Fibroblast of peridontal ligament (primary cell): ENCODE data around the gene MRTFA.

Source experiments
- DNase-seq: peaks from one replicate; pipeline ENCODE4 v3.0.0-alpha.2; 2010; ENCODE audit errors: extremely low read depth

MRTFA gene

GRCh38 chr22:40411506-40411861, 225.0 kb downstream of the MRTFA start:
- DNase-seq = no peak

GRCh38 chr22:40410731-40411505, 225.6 kb downstream of the MRTFA start:
- DNase-seq = no peak

GRCh38 chr22:40410272-40410671, 226.2 kb downstream of the MRTFA start:
- no peak for DNase-seq

DNA sequence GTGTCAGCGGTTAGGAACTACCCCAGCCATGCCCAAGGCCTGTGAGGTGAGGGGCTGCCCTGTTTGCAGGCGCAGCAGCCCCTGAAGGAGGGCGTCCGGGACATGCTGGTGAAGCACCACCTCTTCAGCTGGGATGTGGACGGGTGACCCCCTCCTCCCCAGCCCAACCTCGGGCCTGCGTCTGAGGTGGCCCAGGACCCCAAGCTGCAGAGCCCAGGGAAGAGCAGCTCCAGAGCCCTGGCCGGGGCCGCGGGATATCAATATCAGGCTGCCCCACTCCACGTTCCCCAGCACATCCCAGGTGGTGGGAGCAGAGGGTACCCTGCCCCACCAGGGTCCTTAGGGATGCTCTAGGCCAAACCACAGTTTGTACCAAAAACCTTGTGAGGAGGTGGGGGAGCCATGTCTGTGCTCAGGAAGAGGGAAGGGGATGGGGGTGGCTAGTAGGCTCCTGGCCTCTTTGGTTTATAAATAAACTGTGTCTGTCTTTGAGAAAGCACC, 226.9 kb downstream of the MRTFA start:
- DNase-seq = no peak

- DNase-seq = no peak
Observed at GRCh38 chr22:40408718-40409612, 227.6 kb downstream of the MRTFA start.

DNA sequence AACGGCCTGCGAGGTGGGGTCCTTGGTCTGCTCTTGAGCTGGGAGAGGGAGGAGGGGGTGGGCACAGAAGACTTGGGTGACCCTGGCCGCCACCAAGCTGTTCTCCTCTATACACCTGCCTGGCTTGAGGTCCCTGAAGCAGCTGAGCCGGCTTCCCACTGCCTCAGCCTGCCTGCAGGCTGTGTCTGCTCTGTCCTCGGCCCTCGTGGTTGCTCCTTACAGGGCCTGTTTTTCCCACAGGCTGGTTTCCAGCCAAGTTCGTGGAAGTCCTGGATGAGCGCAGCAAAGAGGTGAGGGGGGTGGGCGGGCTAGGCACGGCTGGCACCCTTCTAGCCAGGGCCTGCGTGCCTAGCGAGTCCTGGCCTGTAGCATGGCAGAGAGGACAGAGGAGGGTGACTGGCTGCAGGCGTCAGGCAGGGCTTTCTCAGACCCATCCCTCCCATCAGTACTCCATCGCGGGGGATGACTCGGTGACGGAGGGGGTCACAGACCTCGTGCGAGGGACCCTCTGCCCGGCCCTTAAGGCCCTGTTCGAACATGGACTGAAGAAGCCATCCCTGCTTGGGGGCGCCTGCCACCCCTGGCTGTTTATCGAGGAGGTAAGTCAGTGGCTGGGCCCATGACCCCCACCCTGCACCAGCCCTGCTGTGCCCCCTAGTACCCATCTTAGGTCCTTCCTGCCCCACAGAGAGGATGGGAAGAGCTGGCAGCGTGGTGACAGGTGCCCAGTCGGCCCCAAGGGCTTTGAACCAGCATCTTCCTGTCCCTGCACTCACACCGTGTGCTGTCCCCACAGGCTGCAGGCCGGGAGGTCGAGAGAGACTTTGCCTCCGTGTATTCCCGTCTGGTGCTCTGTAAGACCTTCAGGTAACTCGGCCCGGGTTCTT, 228.4 kb downstream of the MRTFA start:
- DNase-seq = no peak

DNA sequence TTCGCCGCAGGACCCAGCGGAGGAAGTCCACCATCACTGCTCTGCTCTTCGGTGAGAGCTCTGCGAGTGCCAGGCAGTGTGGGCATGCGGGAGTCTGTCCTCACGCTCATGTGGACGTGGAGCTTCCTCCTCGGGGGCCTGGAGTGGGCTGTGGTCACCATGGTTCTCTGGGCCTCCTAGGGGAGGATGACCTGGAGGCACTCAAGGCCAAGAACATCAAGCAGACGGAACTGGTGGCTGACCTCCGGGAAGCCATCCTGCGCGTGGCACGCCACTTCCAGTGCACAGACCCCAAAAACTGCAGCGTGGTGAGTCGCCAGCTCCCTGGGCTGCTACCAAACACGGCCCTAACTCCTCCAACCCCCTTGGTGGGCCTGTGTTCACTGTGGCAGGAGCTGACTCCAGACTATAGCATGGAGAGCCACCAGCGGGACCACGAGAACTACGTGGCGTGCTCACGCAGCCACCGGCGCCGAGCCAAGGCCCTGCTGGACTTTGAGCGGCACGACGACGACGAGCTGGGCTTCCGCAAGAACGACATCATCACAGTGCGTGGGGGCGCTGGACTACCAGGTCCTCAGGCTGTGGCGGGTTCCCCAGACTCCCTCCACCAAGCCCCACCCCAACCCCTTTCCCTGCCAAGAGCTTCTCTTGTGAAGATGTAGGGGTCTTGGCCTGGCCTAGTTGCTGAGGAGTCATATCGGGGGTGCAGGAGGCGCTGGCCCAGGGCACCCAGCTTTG, 229.3 kb downstream of the MRTFA start:
- no peak for DNase-seq

GRCh38 chr22:40406063-40406890, 230.2 kb downstream of the MRTFA start:
- no peak for DNase-seq

- DNase-seq = no peak
Observed at GRCh38 chr22:40405178-40406062, 231.1 kb downstream of the MRTFA start.

- DNase-seq = no peak
Observed at GRCh38 chr22:40404251-40405177, 232.0 kb downstream of the MRTFA start.

GRCh38 chr22:40403651-40404050, 232.9 kb downstream of the MRTFA start:
- DNase-seq = no peak

DNA sequence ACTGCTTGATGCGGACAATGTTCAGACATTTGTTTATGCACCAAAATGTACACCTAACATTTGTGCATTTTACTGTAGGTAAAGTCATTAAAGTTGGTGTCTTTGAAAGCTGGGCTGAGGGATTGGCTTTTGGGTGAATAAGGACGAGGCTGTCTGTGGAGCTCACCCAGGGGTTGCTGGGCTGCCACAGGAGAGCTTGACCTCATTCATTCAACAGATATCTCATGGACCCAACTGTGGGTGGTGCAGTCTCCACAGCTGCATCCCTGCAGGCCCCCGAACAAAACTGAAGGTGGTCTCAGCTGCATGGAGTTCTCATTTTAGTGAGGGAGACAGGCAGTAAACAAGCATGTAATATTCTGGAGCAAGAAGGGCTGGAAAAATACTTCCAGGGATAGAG, 233.4 kb downstream of the MRTFA start:
- no peak for DNase-seq

DNA sequence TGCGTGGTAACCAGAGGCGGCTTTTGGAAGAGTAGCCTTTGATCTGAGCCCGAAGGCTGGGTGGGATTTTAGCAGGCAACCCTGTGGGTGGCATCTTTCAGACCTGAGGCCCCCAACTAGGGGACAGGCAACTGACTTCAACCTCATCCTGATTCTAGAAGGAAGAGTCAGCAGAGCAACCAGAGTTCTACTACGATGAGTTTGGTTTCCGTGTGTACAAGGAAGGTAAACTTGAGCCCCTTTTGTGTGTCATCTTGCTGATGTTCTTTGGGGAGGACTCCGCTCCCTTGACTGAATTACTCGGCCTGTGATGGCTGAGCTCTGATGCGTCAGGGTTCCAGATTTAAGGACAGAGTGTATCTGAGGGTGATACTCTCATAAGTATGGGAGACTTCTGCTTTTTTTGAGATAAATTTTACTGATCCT, 234.5 kb downstream of the MRTFA start:
- no peak for DNase-seq

DNA sequence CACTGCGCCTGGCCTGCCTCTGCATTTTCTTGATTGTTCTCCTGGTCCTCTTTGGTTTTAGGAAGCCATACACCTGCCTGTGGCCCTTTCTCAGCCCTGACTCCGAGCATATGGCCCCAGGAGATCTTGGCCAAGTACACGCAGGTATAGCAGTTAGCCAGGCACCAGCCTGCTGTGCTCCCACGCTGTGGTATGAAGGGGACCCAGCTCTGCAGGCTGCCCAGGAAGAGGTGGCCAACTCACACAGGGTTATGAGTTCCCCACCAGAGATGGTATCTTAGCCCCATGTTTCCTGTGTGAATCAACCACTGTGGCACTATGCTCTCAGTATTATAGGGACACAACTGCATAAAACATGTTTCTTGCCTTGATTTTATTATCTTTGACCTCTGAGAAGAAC, 235.0 kb downstream of the MRTFA start:
- no peak for DNase-seq

- no peak for DNase-seq
Observed at GRCh38 chr22:40400159-40400558, 236.4 kb downstream of the MRTFA start.

GRCh38 chr22:40399621-40400020, 236.9 kb downstream of the MRTFA start:
- peak; percentile 23 for DNase-seq

- no peak for DNase-seq
Observed at GRCh38 chr22:40397396-40397795, 239.1 kb downstream of the MRTFA start.

DNA sequence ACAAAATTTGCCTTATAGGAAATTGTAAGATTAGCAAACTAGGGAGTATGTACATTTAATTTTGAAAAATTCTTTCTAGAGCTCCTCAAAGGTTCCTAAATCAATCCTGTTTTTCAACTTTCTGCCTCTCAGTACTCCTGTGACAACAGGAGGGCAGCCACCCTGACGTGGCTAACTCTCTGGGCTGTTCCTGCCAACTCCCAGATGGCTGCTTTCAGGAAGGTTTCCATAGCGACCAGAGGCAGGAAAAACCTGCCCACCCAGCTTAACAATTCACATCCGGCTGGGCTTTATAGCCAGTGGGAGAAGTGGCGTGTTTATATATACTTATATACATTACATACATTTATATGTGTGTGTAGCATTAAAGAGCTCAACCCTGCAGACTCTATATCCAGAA, 239.6 kb downstream of the MRTFA start:
- DNase-seq = peak; percentile 51
